NCI-H748 treated with DMSO at 0.1 percent for 48 hours (cell line): Measurements from ENCODE around the gene ATP5MG.
"Not testable (repeated sequence)": the region's sequence is repeated elsewhere in the genome, so short reads cannot be mapped to it uniquely, and the experiment has no call there.

ENCODE experiments used
- DNase-seq: peaks from one replicate; lab custom pipeline; 2025; lab: John Stamatoyannopoulos, UW

Gene ATP5MG

GRCh38 chr11:118410055-118410745, 8.8 kb downstream of the ATP5MG start:
- no peak for DNase-seq

GRCh38 chr11:118411530-118411929, 10.1 kb downstream of the ATP5MG start:
- DNase-seq: no peak

DNA sequence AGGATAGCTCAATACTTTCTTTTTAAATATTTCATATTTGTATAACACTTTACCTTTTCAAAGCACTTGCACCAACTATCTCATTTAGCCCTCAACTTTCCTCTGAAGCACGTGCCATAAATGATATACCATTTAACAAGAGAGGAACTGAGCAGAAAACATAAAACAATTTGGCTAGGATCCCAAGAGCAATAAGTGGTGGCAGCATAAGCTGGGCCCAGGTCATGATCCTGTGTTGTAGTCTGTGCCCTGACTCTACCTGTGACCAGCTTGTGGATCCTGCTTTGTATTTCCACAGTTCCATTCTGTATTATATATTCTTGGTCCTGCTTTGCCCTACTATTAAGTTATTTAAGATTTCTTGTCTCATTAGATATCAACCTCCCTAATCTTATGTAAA, 11.5 kb downstream of the ATP5MG start:
- DNase-seq: no peak

- no peak for DNase-seq
Measured at GRCh38 chr11:118415062-118415738, 13.8 kb downstream of the ATP5MG start.

- DNase-seq: no peak
Measured at GRCh38 chr11:118415739-118416068, 14.3 kb downstream of the ATP5MG start.

DNA sequence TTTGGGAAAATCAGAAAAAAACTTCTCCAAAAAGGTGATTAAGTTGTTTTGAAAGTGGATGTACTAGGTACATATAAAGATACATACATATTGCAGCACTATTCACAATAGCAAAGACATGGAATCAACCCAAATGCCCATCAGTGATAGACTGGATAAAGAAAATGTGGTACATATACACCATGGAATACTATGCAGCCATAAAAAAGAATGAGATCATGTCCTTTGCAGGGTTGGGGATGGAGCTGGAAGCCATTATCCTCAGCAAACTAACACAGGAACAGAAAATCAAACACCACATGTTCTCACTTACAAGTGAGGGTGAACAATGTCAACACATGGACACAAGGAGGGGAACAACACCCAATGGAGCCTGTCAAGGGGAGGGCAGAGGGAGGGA, 15.5 kb downstream of the ATP5MG start:
- not testable (repeated sequence) for DNase-seq

GRCh38 chr11:118417801-118418200, 16.4 kb downstream of the ATP5MG start:
- no peak for DNase-seq

- no peak for DNase-seq
Measured at GRCh38 chr11:118418766-118419165, 17.4 kb downstream of the ATP5MG start.

DNA sequence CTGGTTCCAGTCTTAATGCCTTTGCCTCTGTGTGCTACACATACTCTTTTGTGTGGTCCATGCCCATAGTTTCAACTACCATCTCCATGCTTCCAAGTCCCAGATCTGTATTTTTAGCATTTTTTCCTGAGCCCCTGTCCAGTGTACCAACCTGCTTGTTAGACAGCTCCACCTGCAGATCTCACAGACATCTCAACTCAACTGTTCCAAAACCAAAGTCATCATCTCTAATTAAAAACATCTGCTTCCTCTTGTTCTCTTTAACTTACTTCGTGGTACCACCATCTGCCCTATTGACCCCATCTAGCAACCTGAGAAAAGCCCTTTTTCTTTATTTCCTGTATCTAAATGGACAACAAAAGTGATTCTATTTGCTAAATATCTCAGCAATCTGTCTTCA, 26.3 kb downstream of the ATP5MG start:
- DNase-seq: no peak

DNA sequence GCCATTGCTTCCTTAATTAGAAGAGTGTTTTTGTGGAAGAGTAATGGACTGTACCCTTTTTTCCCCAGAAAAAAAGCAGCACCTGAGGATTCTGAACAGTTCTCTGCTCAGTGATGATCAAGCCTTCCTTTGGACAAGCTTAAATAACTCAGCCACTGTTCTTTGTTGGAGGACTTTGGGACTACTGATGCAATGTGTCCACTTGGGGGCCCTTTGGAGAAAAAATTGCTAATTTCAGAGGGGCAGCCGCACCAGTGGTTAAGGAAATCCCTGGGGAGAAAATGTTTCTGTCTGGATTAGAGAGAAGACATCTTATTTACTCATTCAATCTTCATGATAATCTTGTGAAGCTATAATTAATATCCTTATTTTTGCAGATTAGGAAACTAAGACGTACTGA, 29.6 kb downstream of the ATP5MG start:
- no peak for DNase-seq

DNA sequence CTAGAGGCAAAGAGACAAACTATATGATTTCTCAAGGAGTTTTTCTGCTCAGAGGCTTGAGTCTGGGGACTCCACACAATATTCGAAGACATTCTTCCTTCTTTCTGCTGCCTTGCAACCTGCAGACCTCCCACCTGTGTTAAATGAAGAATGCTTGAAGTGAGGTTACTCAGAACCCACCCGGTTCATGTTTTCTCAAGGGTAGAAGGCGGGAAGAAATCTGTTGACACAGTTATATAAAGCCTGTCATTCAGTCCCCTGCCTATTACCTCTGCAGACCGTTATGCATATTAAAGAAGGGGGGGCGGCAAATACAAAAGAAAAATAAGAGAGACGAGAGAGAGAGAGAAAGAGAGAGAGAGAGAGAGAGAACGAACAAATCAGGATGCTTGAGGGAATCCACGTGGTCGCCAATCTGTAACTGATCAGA, 32.7 kb downstream of the ATP5MG start:
- no peak for DNase-seq

DNA sequence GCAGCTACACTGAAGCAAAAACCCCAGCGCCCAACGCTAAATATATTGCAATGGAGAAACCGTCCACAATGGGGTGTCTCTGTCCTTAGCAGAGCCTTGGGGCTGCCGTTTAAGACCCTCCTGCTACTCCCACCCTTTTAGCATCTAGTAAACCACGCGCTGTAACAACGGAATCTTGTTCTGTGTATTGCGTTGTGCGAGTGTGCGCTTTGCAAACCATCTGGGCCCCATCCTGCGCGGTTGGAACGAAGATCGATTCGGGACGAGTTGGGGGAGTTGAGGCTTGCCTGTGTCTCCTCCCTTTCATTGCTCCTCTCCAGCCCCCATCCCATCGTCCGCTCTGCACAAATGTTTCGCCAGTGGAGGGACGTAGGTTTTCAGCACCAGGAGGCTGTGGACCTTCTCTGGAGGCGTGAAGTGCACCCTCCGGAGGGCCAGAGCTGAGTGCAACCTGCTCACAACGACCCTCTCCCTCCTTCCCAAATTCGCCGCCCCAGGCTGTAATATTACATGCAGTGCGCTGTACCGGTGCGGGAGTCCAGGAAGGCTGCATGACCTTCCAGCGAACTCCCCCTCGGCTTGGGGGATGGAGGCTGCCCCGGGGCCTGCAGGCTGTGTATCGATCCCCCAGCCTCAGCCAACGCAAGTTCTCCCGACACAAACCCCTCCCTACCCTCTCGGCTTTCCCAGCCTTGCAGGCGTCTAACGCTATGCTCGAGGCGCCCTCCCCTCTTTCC, 33.3 kb downstream of the ATP5MG start:
- DNase-seq: peak; percentile 15

- DNase-seq: peak; percentile 56
Measured at GRCh38 chr11:118435290-118435892, 34.0 kb downstream of the ATP5MG start.

- peak; percentile 90 for DNase-seq
Measured at GRCh38 chr11:118435893-118436624, 34.7 kb downstream of the ATP5MG start, which contains the start of gene KMT2A. Gene KMT2A, plus strand, starts transcription at chr11:118436492. Its CDS starts 21 bp downstream, at chr11:118436513.

DNA sequence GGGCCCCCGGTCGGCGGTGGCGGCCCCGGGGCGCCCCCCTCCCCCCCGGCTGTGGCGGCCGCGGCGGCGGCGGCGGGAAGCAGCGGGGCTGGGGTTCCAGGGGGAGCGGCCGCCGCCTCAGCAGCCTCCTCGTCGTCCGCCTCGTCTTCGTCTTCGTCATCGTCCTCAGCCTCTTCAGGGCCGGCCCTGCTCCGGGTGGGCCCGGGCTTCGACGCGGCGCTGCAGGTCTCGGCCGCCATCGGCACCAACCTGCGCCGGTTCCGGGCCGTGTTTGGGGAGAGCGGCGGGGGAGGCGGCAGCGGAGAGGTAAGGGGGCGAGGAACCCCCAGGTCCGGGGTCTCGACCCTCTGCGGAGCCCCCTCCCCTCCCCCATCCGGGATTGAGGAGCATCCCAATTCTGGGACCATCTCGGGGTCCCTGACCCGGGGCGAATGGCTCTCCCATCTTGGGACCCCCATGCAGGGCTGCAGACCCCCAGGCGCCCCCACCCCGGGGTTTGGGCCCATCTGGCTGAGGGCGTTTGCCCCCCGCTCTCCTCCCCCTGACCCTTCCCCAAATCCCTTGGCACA, 35.3 kb downstream of the ATP5MG start:
- no peak for DNase-seq

DNA sequence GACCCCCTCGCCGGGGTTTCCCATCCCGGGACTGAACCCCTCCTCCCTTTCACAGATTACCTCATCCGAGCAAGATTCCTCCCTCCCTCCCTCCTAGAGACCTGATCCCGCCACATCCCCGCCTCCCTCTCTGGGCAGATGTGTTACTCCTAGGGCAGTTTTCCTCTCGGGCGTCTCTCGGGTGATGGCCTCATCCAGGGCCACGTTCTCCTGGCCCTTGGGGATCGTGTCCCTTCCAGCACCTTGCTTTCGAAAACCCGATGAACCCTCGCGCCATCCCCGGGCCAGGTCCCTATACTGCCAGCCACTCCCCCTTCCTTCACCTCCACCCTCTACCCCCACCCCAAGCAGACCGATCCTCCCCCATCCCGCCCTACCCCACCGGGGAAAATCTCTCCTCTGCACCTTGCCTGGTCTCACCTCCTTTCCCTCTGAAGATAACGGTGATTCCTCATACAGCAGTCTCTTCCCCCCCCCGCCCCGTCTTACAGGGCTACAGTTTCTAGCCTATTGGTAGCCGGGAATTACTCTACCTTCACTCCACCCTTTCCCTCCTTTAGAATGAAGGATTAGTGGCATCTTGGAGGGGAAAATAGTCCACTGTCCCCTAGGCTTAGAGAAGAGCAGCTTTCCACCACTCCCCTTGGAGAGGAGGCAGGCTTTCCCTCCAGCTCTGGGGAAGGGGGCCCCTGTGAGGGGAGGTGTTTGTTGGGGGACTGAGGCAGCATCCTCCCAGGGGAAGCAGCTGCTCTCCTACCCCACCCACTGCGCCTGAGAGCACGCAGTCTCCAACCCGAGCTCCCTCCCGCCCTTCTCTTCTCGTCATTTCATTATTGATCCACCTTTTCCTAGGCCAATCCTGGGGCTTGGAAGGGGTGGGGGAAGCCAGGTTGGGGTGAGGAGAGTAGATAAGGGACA, 36.1 kb downstream of the ATP5MG start:
- DNase-seq: peak; percentile 9

- no peak for DNase-seq
Measured at GRCh38 chr11:118438314-118438931, 37.0 kb downstream of the ATP5MG start.

DNA sequence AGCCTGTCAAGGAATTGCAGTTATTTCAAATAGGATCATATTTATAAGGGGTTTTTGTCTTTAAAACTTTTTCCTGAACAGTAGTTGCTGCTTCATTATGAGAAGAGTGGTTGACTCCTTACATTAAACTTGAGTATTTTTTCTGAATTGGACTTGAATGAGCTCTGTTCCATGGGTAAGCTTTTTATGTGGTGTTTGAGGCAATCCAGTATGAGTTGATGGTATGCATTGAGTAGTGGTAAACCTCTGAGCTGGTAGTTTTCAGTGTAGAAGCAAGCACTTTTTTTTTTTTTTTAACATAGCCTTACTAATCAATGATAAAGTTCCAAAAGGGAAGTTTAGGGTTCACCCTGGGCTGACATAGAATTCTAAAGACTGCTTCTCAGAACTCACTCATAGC, 38.2 kb downstream of the ATP5MG start:
- DNase-seq: no peak

DNA sequence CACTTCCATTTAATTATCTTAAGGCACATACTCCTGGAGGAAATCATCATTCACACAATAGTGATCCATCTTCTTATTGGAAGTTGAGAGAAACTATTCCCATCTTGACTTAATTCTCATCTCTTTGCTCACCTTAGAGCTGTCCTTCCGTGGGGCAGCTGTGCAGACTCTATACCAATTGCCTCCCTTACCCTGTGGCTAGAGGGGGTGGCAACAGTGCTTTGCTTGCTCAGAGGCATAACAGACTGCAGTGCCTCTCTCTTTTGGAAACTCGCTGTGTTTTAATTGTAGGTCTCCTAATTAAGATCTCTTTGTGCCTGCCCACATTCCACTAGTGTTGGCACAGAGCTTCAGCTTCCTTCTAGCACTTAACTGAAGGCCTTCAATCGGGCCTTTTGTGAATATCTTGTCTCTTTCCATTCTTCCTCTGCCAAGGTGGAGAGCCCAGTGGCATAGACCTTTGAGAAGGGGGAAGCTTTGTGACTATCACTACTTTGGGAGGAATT, 40.4 kb downstream of the ATP5MG start:
- DNase-seq: no peak

DNA sequence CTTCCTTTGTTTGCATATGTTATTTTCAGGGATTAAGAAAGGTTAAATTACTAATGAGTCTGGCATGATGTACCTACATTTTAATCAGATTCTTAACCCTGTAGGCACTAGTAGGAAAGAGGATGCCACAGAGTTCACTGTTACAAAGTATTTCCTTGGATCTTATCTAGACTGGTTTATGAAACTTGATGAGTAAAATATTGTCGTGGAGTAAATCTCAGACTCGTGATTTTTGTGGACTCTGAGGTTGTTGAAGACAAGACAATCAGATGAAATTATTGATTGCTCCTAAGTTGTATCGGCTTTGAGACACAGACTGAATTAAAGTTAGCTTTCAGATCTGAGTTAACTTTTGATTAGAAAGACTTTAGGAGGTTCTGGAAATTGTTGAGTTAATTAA, 40.9 kb downstream of the ATP5MG start:
- DNase-seq: no peak
